ENCODE data around the gene CRYBG3.
A peak's percentile ranks its signal among the peaks of the same experiment; 100 is the strongest.
"Not testable (repeated sequence)": the region's sequence is repeated elsewhere in the genome, so short reads cannot be mapped to it uniquely, and the experiment has no call there.

Gene CRYBG3

DNA sequence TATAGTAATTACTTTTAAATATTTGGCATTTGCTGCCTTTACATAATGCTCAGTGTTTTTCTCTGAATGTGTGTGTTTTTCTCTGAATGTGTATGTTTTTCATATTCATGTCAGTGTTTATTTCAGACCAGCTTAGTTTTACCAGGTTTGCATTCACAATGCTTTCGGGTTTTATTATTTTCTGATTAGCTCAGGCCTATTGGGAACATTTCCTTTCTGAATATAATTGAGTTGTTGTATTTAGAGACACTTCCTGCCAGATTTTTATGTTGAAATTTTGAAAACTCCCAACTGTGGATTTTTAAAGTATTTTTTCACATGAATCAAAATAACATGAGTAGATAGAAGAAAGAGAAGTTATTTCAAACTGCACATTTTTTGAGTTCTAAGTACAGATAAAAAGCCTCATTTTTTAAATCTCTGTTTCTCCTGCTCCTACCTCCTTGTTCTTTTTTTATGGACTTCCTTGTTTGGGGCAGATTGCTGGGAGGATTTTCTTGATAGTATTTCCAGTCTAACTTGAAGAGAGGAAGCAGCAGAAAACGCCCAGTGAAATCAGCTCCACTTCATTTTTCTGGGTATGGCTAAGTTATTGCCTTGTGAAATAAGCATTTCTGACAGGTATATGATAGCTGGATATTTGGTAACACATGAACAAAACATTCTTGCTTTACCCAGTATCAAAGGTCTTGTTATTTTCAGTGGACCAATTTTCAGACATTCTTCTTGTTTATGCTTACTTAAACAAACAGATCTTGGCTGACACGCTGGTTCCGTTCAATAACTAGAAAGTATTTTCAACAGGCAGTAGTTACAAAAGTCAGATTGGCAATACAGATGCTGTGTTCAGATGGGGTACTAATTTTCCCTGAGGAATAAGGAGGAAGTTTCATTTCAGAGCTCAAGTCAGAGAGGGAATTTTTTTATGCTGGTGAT lies 79.8 kb downstream of the CRYBG3 start:
- no peak for DNase-seq

DNA sequence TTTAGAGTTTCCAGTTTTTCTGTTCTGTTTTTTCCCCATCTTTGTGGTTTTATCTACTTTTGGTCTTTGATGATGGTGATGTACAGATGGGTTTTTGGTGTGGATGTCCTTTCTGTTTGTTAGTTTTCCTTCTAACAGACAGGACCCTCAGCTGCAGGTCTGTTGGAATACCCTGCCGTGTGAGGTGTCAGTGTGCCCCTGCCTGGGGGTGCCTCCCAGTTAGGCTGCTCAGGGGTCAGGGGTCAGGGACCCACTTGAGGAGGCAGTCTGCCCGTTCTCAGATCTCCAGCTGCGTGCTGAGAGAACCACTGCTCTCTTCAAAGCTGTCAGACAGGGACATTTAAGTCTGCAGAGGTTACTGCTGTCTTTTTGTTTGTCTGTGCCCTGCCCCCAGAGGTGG lies 88.0 kb downstream of the CRYBG3 start:
- not testable (repeated sequence) for DNase-seq

DNA sequence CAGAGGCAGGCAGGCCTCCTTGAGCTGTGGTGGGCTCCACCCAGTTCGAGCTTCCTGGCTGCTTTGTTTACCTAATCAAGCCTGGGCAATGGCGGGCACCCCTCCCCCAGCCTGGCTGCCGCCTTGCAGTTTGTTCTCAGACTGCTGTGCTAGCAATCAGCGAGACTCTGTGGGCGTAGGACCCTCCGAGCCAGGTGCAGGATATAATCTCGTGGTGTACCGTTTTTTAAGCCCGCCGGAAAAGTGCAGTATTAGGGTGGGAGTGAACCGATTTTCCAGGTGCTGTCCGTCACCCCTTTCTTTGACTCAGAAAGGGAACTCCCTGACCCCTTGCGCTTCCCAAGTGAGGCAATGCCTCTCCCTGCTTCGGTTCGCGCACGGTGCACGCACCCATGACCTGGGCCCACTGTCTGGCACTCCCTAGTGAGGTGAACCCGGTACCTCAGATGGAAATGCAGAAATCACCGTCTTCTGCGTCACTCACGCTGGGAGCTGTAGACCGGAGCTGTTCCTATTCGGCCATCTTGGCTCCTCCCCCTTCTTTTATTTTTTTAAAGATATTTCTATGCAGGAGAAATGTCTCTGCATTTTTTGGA lies 88.5 kb downstream of the CRYBG3 start:
- peak in 1 of 2 experiments; percentile 1 for DNase-seq

DNA sequence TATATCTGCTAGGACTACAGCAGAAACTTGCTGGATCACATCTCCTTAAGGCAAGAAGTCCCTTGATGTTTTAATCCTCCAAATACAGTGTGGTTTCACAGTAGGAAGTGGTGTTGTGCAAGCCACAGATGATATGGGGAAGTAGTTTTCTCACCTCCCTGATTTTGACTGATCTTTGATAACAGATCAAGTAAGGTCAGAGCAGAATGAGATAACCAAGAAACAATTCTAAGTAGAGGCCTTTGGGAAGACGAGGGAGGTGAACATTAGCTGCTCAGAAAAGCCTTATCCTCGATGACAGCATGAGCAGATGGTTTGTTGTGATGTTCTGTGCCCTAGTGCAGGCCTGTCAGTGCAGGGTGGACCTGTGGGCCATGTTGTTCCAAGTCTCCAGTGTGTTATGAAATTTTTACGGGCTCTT lies 89.1 kb downstream of the CRYBG3 start:
- DNase-seq = no peak

DNA sequence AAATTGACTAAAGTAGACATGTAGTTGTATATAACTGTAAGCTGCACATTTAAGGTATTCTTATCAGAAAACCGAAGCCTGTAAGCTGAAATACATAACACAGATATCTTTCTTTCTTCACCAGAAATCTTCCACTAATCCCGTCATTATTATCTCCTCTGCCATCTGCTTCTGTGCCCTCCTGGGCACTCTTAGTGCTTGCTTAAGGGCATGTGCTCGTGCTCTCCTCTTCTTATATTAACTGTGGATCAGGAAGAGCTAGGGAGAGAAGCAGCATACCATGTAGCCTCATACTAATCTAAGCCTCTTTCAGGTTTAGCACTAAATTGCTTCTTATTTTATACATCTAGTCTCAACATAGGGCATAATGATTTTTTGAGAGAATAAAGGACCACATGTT lies 89.6 kb downstream of the CRYBG3 start:
- DNase-seq = no peak

DNA sequence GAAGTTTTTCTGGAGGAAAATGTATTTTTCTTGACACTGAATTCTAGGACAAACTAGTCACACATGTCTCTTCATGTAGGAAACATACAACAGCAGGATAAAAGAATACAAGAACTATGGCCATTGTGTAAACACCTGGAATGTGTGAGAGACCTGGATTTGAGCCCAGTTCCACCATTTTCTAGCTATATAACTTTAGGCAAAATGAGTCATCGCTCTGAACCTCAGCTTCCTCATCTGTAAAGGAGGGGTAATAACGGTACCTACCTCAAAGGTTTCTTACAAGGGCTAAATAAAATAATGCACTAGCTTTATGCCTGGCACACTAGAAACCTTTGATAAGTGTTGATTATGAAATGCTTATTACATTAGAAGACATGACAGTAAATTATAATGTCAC lies 92.6 kb downstream of the CRYBG3 start:
- DNase-seq = no peak

DNA sequence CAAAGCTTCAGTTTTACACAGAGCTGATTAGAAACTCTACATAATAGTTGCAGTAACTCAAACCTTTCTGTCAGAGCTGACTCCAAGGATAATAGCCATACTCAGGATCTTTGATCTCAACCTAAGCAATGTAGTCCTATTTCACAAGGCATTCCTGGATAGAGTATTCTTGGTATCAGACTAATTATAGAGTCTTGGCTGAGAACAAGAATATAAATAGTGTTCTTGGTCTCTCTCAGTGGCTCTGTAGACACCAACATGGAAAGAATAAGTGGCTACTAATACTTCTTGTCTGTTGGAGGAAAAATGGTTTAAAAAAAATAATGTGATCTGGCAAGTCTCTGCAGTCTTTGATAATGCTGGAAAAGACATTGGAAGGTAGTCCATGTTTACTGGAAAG lies 94.8 kb downstream of the CRYBG3 start:
- no peak for DNase-seq

DNA sequence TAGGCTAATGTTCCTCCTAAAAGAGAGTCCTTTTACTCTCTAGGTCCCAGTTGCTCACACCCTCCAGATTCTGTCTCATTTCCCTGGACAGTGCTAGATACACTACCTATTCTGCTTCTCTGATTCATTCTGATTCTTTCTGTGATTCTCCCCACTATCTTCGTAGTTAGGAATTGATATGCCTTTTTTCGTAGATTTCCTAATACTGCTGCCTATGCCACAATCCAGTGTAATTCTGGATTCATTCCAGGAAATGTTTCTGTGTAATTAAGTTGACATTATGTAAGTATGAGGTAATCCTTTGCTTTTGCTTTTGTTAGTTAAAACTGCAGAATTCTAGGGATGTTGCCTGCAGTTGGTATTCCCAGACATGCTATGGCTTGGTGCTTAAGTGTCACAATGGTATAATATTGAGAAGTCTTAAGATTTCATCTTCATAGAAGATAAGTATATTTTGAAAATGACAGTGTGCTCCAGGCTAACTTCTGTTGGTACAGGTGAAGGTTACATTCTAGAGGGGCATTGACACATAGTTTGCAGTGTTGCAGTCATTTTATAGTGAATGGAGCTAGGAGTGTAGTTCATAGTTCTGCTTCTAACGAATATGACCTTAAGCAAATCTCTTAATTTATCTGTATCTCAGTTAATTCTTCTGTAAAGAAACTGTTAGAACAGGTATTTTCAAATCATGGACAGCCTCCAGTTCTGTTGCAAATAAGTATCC lies 96.2 kb downstream of the CRYBG3 start:
- no peak for DNase-seq

DNA sequence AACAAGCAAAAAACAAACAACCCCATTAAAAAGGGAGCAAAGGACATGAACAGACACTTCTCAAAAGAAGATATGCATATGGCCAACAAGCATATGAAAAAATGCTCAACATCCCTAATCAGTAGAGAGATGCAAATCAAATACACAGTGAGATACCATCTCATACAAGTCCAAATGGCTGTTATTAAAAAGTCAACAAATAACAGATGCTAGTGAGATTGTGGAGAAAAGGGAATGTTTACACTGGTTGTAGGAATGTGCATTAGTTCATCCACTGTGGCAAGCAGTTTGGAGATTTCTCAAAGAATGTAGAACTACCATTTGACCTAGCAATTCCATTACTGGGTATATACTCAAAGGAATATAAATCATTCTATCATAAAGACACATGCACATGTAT lies 105.9 kb downstream of the CRYBG3 start:
- DNase-seq = no peak

DNA sequence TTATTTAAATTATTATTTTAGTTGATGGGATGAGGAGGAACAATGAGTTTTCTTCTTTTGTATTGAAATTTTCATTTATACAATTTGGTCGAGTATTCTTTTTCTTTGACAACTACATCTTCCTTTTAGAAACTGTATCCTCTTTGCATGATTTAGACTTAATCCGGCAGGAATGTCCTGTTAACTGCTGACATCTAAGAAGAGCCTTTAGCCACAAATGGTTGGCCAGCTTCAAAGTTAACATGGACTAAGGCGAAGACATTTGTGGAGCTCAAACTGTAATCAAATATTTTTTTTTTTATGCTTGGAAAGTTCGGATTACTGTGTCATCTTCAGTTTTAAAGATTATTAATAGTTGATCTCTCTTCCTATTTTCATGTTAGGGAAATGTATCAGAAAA lies 107.2 kb downstream of the CRYBG3 start:
- DNase-seq = no peak

DNA sequence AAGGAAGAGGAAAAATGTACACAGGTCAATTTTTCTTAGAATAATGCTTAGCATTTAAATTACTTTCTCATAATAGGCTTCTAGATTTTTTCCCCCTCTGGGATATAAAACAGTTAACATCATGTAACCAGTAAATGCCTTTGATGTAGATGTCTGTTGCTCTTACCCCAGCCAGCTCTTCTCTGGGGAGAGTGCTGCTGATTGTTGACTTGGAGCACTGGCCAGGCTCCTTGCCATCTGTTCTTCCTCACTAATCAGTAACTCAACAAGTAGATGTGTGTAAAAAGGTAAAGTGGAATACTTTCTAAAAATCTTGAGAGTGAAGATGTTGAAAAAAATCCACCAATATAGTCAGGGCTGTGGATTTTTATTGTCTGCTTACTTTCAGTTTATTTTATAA lies 108.2 kb downstream of the CRYBG3 start:
- no peak for DNase-seq

DNA sequence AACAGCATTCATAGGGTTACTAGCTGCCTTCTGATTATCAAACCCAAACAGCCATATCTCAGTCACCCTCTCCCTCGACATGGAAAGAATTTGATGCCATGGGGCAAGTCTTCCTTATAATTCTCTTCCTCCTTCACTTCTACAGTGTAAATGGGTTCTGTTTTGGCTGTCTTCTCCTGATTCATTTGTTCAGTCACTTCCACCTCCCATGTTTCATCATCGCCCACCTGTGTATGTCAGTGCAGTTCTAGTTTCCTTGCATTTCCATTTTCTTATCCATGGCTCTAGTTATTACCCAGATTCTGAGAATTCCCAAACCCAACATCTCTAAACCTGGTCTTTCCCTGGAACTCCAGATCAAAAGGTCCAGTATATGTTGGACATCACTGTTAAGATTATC lies 109.4 kb downstream of the CRYBG3 start:
- DNase-seq = no peak

DNA sequence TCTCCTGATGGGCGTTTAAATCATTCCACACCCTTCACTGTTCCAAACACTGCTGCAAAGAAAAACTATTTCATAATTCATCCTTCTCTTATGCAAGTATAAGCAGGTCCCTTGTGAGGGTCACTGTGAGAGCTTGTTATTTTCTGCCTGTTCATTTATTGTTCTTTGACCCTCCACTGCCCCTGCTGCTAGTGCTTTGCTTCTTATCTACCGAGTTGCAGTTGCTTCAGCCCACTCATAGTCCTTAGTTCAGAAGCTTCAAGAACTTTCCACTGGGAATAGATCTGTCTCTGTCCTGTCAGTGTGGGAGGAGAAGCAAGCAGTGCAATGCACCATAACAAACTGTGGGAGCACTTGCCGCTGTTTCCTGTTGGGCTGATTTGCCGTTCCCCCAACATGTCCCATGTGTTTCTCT lies 110.6 kb downstream of the CRYBG3 start:
- DNase-seq = no peak

DNA sequence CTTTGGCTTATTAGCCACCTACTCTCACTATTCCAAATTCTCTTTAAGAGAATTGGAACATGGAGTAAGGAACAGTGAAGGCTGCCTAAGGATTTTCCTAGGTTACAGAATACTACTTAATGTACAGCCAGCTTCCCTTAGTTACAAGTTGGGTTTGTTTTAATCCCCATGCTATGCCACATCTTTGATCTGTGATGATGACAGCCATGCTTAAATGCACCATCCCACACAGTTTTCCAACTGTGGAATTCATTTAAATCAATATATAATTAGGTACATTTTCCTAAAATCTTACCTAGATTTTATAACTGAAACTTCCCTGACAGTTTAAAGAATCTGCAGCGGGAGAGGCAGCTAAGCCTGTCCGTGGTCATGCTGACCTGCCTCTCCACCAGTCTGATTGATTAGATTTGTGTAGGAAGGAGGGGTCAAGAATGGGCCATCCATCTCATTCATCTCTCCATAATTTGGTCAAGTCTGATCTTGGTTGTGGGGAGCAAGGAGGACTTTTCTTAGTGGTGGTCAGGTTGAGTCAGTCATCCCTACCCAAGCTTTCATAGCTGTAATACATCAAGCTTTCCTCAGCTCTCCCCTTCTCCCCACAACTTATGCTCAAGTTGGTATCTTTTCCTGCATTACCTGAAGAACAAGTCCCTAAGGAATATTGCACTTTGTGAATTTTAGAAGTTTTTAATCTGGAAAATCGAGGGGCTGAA lies 113.3 kb downstream of the CRYBG3 start:
- no peak for DNase-seq

DNA sequence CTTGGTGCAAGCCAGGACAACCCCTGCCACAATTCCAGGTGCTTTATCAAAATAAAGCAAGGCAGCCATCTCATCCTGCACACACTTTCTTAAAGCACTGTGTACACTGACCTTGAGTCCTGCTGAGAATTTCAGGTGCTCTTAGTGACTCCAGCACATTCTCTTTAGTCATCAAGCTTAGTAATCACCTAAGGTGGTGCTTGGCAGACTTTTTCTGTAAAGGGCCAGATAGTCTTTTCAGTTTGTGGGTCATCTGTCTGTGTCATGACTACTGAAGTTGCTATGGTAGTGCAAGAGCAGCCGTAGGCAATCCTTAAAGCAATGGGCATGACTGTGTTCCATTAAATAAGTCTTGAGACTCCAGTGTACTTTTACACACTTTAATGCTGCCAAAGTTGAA lies 114.0 kb downstream of the CRYBG3 start:
- no peak for DNase-seq

DNA sequence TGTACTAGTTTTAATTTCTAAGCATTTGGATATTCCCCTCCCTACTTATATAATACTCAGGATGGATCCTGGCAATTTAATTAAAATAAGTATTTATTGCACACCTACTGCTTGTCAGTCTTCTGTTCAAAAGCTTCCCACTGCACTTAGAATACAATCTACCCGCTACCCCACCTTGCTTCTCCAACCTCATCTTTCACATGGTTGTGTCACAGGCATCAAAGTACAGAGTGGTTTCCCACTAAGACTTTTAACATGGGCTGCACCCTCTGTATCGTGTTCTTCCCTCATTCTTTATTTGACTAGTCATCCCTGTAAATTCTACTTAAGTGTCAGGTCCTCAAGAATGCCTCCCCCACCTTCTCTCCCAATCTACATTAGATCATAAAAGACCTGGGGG lies 115.4 kb downstream of the CRYBG3 start:
- DNase-seq = no peak

DNA sequence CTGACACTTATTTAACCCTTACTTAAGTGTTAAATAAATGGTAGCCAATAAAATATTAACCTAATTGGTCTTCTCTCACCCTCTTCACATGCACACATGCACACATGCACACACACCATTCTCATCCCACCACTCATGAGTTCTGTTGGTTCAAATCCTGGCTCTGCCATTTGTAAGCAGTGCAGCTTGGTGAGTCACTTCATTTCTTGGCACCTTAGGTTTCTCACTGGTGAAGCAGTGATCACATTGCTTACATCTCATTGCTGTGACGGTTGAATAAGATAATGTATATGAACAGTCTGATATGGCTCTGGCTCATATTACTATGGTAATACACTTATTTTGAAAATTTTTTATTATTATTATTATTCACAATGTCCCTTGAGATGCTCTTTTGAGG lies 116.6 kb downstream of the CRYBG3 start:
- DNase-seq = no peak

DNA sequence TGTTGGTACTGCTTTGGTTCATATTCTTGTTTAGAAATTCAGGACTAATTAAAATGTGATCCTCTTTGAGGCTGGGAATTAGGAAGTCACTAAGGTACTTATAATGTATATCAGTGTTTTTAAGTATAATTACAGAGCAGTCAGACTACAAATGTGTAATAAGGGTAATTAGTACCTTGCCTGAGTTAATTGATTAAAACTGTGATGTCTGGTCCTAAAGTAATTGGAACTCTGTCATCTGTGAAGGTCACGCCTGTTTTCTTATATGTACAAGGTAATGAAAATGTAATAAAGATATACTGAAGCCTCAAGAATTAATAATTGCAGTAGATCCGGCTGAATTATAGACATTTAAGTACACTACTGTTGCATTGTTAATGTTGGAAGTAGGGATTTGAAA lies 117.6 kb downstream of the CRYBG3 start:
- DNase-seq = no peak

DNA sequence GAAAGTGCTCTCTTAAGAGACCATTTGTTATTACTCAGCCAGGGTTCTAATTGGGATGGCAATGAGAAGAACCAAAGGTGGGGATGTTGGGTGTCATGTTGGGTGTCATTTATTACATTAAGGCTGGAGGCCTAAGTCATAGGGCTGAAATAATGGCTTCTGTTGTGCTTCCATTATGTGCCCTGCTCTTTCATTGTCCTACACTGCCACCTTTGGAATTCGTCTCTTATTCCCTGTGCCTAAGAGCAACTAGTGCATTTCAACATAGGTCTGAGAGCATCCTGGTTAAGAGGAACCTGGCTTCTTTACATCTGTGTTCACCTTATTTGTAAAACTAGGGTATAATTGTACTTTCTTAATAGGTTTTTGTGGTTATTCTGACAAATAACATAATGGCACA lies 118.2 kb downstream of the CRYBG3 start:
- DNase-seq = no peak

DNA sequence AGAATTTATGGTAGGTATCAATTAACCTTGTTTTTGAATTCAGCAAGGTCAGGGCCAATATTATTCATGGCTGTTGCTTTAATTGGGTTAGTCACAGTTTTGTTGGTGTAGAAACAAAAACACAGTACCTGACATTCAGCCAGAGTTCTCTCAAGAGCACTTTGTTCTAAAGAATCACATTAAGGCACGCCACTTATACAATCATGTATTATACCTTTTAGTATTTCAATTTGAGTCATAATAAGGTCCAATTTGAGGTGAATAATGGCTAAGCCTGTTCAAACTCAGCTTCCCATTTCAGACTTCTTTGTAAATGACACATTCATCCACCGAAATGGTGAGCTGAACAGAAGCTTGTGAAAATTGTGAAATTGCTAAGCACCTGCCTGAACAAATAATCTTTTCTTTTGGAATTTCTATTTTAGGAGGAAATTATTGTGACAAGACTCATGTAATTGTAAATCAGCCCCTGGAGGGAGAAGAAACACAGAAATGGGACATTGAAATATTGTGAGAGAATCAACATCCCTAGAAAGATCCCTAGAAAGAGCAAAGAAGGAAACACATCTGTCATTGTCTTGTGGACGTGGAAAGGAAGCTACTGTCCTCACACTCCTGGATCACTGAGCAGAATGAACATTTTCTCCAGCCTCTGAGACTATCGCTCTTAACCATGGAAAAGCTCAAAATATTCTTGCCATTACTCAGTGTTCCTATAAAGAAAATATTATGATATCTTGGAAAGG lies 121.2 kb downstream of the CRYBG3 start:
- DNase-seq = no peak

DNA sequence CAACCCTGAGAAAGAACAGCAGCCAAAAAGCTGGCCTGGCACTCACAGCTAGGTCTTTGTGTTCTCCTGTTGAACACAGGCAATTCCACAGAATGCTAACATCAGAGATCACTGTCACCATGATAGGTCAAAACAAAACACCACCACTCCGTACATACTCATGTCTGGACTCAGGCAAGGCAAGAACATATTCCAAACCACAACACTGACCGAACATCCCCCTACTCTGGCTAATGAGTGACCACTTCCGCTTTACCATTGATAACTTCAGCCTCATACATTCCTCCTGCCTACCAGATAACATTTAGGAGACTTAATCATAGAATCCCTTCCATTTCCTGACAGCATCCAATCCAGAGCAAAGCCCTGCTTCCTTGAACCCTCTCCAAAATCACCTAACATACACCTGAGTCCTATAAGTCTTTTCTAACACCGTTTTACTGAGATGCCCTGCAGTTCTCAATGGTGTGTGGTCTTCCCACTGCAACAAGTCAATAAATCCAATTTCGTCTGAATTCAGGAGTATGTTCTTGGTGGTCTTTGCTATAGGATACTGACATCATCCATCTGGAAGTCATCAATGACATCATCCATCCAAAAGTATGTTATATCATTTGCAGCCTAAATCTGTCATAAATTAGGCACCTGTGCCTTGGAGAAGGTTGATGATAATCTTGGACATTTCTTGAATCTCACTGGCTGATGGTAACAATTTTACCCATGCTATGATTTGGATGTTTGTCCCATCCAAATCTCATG lies 126.7 kb downstream of the CRYBG3 start:
- DNase-seq = no peak

DNA sequence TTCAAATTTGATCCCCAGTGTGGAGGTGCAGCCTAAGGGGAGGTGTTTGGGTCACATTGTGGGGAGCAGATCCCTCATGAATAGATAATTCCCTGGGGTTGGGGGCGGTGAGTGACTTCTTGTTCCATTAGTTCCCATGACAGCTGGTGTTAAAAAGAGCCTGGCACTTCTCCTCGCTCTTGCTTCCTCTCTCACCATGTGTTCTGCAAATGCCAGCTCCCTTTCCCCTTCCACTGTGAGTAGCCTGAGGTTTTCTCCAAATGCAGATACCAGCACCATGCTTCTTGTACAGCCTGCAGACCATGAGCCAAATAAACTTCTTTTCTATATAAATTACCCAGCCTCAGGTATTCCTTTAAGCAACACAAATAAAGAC lies 127.3 kb downstream of the CRYBG3 start:
- no peak for DNase-seq

Data from stimulated activated CD4-positive, alpha-beta T cell treated with anti-CD3 and anti-CD28 coated beads, Interleukin-4, amount 100 ng/mL, for 4 hours (primary cell).